BJ (cell line): ENCODE data around the gene RCHY1. TPM values are rescaled to one million over a fixed set of nuclear protein-coding genes. Genes with fewer than 3 reads are reported as not detected.
"Not testable (repeated sequence)": the region's sequence is repeated elsewhere in the genome, so short reads cannot be mapped to it uniquely, and the experiment has no call there.

Experiments
- CTCF ChIA-PET: fragments of 350-600 bp; formaldehyde crosslinking; extraction: SDS; loops from one replicate; lab custom pipeline; 2021; ENCODE audit warnings: antibody characterized with exemption, inconsistent platforms; lab: Yijun Ruan, JAX
- POLR2A ChIA-PET: fragments of 300-600 bp; sonication (Branson Sonifier 250); formaldehyde crosslinking; extraction: SDS; loops from one replicate; lab custom pipeline; 2021; ENCODE audit warnings: antibody characterized with exemption; lab: Charles Lee
- DNase-seq: peaks from one replicate; pipeline ENCODE4 v3.0.0-alpha.2; 2011; ENCODE audit warnings: low read depth
- H3K27me3 ChIP-seq: 2 replicates; pipeline ENCODE4 v1.6.0; 2011; ENCODE audit warnings: low read length; ENCODE audit not compliant: control insufficient read depth, insufficient read depth
- H3K36me3 ChIP-seq: 2 replicates; pipeline ENCODE4 v1.5.1; 2011; ENCODE audit warnings: low read length; ENCODE audit not compliant: control insufficient read depth, insufficient read depth
- H3K4me3 ChIP-seq: 2 replicates; pipeline ENCODE4 v1.5.1; 2011; ENCODE audit warnings: low read depth, mild to moderate bottlenecking, control low read depth, low read length
- CTCF ChIP-seq: IDR thresholded peaks from 2 replicates; pipeline ENCODE4 v1.5.1; 2011; ENCODE audit warnings: low read depth, mild to moderate bottlenecking, control low read depth, inconsistent platforms, low read length, moderate library complexity; ENCODE audit not compliant: insufficient read depth
- polyA plus RNA-seq: library from polyadenylated mRNA; depleted of rRNA; stranded (reverse); fragments of >200 nt; gene quantifications from 2 replicates; pipeline ENCODE4 v1.2.3, GENCODE V29; 2011

The RCHY1 gene
- polyA plus RNA-seq, 1 experiment = 11.0 TPM

DNA sequence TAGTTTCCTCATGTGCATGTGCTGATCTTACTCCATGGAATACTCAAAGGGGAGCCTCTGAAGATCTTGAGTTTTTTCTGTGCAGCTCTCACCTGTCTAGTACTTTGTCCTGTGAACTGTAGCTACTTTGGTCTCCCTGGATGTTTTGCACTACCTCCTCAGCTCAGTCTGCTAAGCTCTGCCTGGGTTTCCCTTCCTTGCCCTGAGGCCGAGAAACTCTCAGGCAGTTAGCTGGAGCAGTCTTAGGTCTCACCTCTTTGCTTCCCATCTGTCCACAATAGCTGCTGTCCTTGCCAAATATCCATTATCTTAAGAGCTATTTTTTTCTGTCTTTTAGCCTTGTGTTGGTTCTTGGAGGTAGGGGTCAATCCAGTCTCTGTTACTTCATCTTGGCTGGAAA is 11.7 kb upstream of the RCHY1 start:
- peaks cover 1% of the 10 kb centered on the region for H3K36me3 ChIP-seq
- POLR2A ChIA-PET = no interaction called here
- CTCF ChIA-PET = interaction anchor here (1.6 kb wide), 1 partner anchor 15 kb away, joined by 5 read pairs; no protein-coding TSS in a partner anchor

DNA sequence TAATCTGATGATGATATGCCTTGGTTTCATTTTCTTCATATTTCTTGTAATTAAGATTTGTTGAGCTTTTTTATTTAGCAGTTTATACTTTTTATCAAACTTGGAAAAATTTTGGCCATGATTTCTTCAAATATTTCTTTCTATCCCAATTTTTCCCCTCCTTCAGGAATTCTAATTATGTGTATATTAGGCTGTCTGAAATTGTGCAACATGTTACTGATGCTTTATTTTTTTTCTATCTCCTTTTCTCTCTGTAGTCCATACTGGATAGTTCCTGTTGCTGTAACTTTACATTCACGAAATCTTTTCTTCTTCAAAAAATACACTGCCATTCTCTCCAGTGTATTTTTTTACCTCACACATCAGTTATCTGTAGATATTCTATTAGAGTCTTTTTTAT is 10.9 kb upstream of the RCHY1 start:
- H3K36me3 ChIP-seq = peaks cover 1% of the 10 kb centered on the region
- DNase-seq = no peak
- POLR2A ChIA-PET = no interaction called here
- no peaks in the 10 kb centered on the region for H3K27me3 ChIP-seq
- CTCF ChIA-PET = interaction anchor here (0.7 kb wide), 1 partner anchor 1959 kb away, joined by 5 read pairs; no protein-coding TSS in a partner anchor
- no peak for TF ChIP-seq CTCF
- H3K4me3 ChIP-seq = no peak overlapping the region

More for the DNA sequence above, 11.7 kb upstream of the RCHY1 start:
- H3K4me3 ChIP-seq = no peak overlapping the region
- no peak for DNase-seq
- H3K27me3 ChIP-seq = no peaks in the 10 kb centered on the region; the same call in 1 of the 2 replicates
- no peak for TF ChIP-seq CTCF

DNA sequence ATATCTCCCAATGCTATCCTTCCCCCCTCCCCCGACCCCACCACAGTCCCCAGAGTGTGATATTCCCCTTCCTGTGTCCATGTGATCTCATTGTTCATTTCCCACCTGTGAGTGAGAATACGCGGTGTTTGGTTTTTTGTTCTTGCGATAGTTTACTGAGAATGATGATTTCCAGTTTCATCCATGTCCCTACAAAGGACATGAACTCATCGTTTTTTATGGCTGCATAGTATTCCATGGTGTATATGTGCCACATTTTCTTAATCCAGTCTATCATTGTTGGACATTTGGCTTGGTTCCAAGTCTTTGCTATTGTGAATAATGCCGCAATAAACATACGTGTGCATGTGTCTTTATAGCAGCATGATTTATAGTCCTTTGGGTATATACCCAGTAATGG is 5.2 kb upstream of the RCHY1 start:
- DNase-seq, H3K36me3 ChIP-seq, POLR2A ChIA-PET, H3K4me3 ChIP-seq, H3K27me3 ChIP-seq, CTCF ChIA-PET: not testable (repeated sequence)

GRCh38 chr4:75516144-75516543 is 1.9 kb upstream of the RCHY1 start:
- CTCF ChIA-PET = interaction anchor here (0.6 kb wide), 1 partner anchor 14 kb away, joined by 5 read pairs; no protein-coding TSS in a partner anchor
- no peak for DNase-seq

GRCh38 chr4:75514949-75515612 is 878 bp upstream of the RCHY1 start:
- CTCF ChIA-PET = interaction anchor here (0.7 to 1.6 kb wide), 4 partner anchors 16 to 333 kb away, joined by 3 to 4 read pairs (median 3); no protein-coding TSS in a partner anchor

More at GRCh38 chr4:75516144-75516543, 1.9 kb upstream of the RCHY1 start:
- Histone ChIP-seq H3K27me3 (no peaks in the 10 kb centered on the region), H3K4me3 (no peak overlapping the region), H3K36me3 (peaks cover 1% of the 10 kb centered on the region; the same call in 1 of the 2 replicates)
- POLR2A ChIA-PET = no interaction called here
- TF ChIP-seq CTCF = no peak

More at GRCh38 chr4:75514949-75515612, 878 bp upstream of the RCHY1 start:
- H3K36me3 ChIP-seq = peaks cover 1% of the 10 kb centered on the region; the same call in 1 of the 2 replicates
- DNase-seq = no peak
- no peak for TF ChIP-seq CTCF
- peak overlapping the region; percentile 70 for H3K4me3 ChIP-seq
- no peaks in the 10 kb centered on the region for H3K27me3 ChIP-seq
- POLR2A ChIA-PET = interaction anchor here (0.6 kb wide), 1 partner anchor 825 kb away, joined by 3 read pairs; no protein-coding TSS in a partner anchor
